DMS114 treated with DMSO at 0.1 percent for 48 hours (cell line): ENCODE results near the gene SCNN1A.

Source experiments
- DNase-seq: peaks from one replicate; lab custom pipeline; 2025; ENCODE audit not compliant: unreplicated experiment; lab: John Stamatoyannopoulos, UW

SCNN1A gene

GRCh38 chr12:6384499-6385436 lies 9.4 kb upstream of the SCNN1A start:
- DNase-seq: no peak

DNA sequence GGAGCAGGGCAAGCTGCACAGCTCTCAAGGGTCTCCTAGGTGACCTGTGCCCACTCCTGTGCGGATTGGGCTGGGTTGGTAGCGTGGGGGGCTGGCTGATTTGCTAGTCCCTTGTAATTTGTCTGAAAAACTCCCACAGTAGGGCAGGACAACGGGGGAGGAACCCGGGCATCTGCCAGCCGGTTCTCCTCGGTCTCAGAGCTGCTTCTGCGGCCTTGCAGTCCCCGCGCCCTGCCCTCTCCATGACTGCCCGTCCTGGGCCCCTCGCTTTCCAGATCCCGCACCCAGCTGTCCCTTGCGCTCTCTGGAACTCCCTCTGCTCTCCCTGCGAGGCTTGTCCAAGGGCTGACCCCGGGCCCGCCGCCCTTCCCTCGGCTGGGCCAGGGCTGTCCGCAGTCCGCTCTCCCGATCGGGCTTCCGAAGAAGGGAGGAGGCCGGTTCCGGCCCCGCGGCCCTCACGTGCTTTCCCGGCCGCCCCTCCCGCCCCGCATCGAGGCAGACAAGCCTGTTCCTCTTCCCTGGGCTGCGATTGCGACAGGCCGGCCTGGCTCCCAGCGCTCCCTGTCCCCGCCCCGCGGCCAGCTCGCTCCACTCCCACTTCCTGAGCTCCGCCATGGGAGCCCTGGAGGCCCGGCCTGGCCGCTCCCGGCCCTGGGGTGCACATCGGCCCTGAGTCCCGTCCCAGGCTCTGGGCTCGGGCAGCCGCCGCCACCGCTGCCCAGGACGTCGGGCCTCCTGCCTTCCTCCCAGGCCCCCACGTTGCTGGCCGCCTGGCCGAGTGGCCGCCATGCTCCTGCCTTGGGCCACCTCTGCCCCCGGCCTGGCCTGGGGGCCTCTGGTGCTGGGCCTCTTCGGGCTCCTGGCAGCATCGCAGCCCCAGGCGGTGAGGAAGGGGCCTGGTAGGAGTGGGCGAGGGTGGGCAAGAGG lies 8.5 kb upstream of the SCNN1A start, which contains the start of gene LTBR:
LTBR (plus strand) TSS at position 591 of the 927 bp plus-strand sequence; CDS start at position 788, 197 bp downstream.
- DNase-seq: no peak

GRCh38 chr12:6382982-6383381 lies 7.6 kb upstream of the SCNN1A start:
- DNase-seq: no peak

DNA sequence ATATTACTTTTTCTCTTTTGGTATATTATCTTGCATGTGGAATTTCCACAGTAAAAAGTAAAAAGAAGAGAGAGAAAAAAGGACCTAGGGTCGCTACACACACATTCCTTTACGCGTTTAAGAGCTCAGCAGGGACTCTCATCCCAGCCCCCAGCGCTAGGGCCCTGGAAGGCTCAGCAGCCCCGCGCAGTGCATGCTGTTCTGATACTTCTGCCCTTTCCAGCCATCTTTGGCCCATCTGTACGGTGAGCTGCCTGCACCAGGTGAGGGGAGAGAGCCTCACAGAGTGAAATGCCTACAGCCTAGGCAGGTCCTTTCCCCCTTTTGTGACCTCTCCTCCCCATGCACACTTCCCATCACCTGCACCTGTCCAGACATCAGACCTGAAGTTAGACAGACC lies 7.0 kb upstream of the SCNN1A start:
- no peak for DNase-seq

DNA sequence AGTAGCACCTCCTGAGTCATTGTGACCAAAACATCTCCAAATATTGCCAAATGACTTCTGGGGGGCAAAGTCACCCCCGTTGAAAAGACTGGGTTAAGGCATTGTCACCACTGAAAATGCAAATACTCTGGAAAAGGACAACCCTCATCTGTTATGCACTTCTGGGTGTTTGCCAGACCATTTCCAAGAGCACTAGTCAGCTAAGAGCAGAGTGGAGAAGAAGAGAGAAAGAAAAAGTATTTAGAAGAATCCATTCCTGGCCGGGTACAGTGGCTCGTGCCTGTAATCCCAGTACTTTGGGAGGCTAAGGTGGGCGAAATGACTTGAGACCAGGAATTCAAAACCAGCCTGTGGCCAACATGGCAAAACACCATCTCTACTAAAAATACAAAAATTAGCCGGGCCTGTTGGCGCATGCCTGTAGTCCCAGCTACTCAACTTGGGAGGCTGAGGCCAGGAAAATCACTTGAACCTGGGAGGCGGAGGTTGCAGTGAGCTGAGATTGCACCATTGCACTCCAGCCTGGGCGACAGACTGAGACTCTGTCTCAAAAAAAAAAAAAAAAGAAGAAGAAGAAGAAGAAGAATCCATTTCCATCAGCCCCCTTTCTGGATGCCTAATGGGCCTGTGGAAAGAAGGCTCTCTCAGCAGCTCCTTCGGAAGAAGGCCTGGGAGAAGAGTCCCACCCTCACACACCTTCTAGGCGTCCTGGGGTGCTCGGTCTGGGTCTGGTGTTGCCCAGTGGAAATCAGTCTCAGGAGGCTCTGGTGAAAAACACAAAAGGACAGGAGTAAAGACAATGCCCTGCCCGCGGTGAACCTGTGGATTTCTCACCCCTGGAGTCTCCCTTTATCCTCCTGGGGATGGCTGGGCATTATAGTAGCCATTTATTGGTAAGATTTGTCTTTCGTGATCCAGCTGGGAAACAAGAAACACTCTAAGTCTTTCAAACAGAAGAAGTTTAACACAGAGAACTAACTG lies 5.1 kb upstream of the SCNN1A start:
- DNase-seq: no peak

DNA sequence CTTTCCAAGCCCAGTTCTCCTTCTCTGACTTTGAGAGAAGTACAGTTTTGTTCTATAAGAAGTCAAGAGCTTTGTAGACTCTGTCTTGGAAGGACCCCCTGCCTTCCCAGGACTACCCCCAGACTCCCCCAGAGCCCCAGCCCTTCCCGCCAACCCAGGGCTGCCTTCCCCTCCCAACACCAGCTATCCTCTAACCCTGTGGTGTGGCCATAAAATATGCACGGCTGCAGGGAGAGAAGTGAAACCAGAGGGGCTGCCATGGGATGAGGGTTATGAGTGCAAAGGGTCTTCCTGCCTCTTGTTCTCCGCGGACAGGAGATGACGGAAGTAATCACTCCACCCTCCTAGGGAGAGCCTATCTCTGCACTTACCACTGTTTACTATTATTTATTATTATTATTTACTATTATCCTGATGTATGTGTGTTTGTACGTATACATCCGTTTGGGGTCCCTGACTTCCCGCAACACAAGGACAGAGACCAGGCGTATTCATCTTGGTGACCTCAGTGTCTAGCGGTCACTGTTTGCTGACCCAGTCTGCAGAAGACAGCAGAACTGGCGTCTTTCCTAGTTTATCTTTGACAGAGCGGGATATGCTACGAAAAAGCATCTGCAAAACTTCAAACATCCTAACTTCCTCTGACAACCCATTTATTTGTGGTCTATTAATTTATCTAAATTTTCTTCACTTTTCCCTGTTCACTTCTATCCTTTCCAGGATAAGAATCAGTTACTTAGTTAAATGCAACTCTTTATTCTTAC lies 3.5 kb upstream of the SCNN1A start:
- no peak for DNase-seq

DNA sequence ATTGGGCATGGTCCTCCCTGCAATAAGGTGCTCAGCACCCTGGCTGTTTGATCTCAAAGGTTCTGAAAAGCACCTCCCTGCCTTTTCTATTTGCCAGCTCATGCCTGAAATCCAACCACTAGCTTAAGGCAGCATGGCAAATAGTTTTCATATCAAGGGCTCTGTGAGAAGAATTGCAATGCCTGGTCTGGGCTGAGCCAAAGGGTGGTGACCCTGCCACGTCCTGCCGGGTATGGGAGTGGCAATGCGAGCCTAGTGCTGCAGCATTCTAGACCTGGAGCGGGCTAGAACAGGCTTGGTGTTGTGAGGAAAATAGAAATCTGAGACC lies 2.3 kb upstream of the SCNN1A start:
- no peak for DNase-seq

DNA sequence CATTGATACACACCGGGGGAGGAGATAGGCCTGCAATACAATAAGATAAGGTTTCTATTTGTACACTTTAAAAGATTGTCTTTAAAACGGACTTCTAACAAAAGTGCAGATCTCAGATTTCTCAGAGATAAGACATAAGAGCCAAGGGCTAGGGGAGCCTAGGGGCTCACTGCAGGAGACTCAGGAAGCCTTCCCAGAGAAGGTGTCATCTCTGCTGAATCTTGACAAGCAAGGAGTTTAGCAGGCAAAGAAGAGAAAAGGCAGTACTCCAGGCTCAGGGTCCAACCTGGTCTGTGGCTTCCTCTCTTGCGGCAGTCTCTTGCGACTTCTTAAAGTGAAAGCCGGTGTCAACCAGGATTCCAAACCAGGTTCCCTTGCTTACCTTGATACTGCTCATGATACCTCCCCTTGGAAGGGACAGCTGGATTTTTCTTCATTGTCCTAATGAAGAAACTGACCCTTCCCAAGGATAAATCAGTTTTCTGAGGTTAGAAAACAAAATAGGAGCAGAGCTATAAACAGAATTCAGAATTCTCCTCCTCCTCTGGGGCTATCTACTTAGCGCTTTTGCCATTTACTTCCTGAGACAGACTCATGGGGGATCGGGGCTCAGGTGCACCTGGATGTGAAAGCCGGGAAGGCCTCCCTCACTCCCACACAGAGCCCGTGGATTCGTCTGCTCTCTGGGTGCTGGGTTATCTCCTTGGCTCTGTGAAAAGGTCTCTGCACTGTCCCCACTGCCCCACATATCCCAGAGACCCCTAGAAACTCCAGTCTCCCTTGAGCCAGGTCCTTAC lies 1.7 kb upstream of the SCNN1A start:
- DNase-seq: no peak

DNA sequence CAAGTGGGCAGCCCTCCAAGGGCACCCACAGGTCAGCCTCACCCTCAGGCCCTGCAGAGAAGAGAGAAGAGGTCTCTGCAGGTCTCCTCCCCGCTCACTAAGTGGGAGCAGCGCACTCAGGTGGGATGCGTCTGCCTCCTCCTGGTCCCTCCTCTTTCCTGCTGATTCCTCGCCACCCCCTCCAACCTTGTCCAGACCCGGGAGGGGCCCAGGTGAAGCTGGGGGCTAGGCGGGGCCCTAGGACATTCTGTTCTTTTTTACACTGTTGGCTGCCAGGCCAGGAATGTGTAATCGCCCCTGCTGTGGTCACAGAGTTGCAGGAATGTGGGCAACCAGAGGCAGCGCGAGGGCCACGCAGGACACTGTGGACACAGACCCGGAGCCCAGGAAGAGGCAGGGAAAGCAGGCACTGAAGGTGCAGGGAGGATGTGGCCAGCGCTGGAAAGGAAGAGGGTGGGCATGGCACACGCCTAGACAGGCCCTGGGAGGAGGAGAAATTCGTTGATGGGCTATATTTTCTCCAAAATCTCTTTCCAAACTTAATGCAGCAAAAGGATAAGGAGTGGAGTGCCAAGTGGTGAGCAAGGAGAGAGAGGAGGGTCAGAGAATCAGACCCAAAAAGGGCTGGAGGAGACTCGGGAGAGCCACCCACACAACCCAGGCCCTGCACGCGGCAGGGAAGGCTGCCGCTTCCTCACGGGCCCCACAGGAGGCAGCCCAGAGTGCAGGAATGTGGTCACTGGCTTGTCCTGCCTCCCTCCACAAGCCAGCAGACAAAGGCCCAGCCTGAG lies 911 bp upstream of the SCNN1A start:
- DNase-seq: no peak

DNA sequence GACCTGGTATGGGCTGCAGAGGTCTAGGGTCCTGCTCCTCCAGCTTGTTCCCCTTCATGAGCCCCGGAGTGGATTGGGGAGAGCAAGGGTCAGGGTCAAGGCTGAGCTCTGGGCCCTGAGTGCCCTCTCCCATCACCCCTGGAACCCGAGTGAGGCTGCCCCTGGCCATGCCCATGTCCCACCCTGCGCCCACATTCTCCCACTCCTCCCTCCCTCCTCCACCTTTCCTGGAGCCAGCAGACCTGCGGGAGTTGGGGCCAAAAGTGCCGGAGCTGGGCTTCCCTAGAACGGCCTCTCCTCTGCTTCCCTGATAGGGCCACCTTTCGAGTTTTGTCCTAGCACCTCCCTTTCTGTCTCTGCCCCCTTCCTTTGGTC lies 590 bp downstream of the SCNN1A start:
- no peak for DNase-seq

- DNase-seq: no peak
These were observed 1.2 kb downstream of the SCNN1A start for GRCh38 chr12:6374028-6374785.

DNA sequence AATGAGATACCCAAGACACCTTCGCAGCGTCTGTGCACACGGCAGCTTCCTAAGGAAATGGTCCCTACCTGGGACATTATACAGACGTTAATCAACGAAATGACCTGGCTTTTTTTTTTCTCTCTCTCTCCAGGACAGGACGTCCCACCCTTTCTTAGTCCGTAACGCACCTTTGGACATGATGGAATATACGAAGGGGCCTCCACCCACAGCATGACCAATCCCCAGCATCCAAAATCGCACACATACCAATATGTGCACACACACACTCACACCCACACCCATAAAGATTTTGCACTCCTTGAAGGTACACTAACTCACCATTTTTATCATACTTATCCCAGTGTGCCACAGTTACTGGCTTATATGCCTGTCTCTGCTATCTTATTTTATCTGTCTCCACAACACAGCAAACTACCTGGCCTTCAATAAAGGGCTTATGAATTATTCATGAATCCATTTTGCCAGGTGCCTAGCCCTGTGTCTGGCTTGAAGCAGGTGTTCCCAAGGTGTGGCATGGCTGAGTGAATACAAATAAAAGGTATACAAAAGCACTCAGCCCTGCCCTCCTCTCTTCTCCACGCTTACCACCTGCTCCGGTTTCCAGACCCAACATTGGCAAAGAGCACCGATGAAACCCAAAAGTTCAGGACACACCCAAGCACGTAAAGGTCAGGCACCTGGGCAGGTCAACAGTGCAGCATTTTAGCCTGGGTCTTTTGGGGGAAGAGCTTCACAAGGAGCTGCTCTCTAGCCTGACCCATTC lies 2.2 kb downstream of the SCNN1A start:
- DNase-seq: no peak

DNA sequence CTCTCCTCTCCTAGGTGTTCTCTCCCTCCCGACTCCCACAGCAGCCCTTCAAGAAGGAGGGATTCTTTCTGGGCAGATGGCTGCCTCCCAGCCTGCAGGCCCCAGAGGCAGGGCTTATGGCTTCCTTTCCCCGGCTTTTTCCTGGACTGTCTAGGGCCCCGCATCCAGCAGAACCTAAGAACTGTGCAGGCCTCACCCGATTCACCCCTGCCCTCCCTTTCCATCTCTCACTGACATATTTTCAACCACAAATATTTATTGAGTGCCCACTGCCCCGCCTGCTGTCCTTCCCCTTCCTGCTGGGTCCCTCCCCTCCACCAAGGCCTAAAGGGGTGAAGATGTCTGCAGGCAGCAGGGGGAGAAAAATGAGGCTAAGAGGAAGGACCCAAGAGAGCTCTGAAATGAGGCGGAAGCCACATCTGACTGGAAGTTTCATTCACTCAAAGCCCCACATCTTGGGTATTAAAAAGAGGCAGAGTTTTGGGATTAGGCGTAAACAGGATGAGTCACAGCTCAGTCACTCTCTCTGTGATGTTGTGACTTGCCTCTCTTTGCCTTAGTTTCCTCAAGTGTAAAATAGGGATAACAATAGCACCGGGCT lies 2.9 kb downstream of the SCNN1A start:
- no peak for DNase-seq

GRCh38 chr12:6370994-6371754 lies 4.2 kb downstream of the SCNN1A start:
- no peak for DNase-seq

DNA sequence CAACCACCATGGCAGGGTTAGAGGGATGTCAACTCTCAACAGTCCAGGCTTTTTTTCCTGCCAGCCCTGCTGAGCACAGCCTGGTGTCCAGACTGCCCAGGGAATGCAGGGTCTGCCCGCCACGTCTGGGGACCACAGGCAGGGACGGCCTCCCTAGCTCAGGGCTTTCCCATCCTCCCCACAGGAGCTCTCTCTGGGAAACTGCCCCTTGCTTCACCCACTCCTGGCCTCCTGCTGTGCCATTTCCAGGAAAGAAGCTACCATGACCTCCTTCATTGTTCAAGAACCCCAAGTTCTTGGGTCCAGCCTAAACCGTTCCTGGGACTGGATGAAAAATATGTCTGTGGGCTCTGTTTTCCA lies 4.8 kb downstream of the SCNN1A start:
- no peak for DNase-seq
